Stimulated activated CD4-positive, alpha-beta T cell treated with anti-CD3 and anti-CD28 coated beads, Interleukin-12 subunit alpha, Interleukin-12 subunit beta, amount 100 ng/mL, for 4 hours (primary cell): ENCODE results near the gene CASKIN1.
"Not testable (repeated sequence)": the region's sequence is repeated elsewhere in the genome, so short reads cannot be mapped to it uniquely, and the experiment has no call there.

Experiments used
- DNase-seq: peaks from one replicate; pipeline ENCODE4 v3.0.0-alpha.2; 2020

The CASKIN1 gene

GRCh38 chr16:2155091-2155950, 41.1 kb downstream of the CASKIN1 start, which contains the start of gene TRAF7:
TRAF7 (plus strand) TSS chr16:2155782; CDS start chr16:2163921, 8,139 bp downstream.
- DNase-seq, result peak; percentile 94

GRCh38 chr16:2154533-2155090, 41.8 kb downstream of the CASKIN1 start:
- DNase-seq, result peak; percentile 45

GRCh38 chr16:2152695-2153506, 43.5 kb downstream of the CASKIN1 start:
- peak; percentile 32 for DNase-seq

- peak; percentile 22 for DNase-seq
These were observed 45.0 kb downstream of the CASKIN1 start for GRCh38 chr16:2151188-2152091.

GRCh38 chr16:2150418-2151187, 45.8 kb downstream of the CASKIN1 start:
- peak; percentile 40 for DNase-seq

GRCh38 chr16:2149630-2150417, 46.6 kb downstream of the CASKIN1 start:
- DNase-seq, result peak; percentile 28

- DNase-seq, result peak; percentile 20
These were observed 47.4 kb downstream of the CASKIN1 start for GRCh38 chr16:2148714-2149629.

- peak; percentile 57 for DNase-seq
These were observed 48.3 kb downstream of the CASKIN1 start, which contains the start of gene RAB26 for GRCh38 chr16:2147981-2148671. RAB26 (plus strand) TSS chr16:2148625; CDS start chr16:2148784, 159 bp downstream.

- no peak for DNase-seq
These were observed 49.0 kb downstream of the CASKIN1 start for GRCh38 chr16:2147378-2147777.

GRCh38 chr16:2145843-2146242, 50.6 kb downstream of the CASKIN1 start:
- no peak for DNase-seq

- no peak for DNase-seq
These were observed 52.4 kb downstream of the CASKIN1 start for GRCh38 chr16:2143878-2144485.

GRCh38 chr16:2142942-2143877, 53.2 kb downstream of the CASKIN1 start:
- DNase-seq, result no peak

GRCh38 chr16:2135770-2136490, 60.5 kb downstream of the CASKIN1 start, which contains the start of gene PKD1:
PKD1 (minus strand) TSS chr16:2135898; CDS start chr16:2135689, 209 bp downstream.
- DNase-seq, result peak; percentile 100

- not testable (repeated sequence) for DNase-seq
These were observed 61.3 kb downstream of the CASKIN1 start for GRCh38 chr16:2135071-2135470.

GRCh38 chr16:2133797-2134196, 62.6 kb downstream of the CASKIN1 start:
- not testable (repeated sequence) for DNase-seq

GRCh38 chr16:2129890-2130447, 66.4 kb downstream of the CASKIN1 start:
- DNase-seq, result not testable (repeated sequence)
